HCT116 (cell line): ENCODE results near the gene ARHGAP29. TPM values are rescaled to one million over a fixed set of nuclear protein-coding genes. Genes with fewer than 3 reads are reported as not detected.

Experiments
- ATAC-seq: fragments of 200-7000 bp; cut with Tn5 transposase; 2 replicates; pipeline ENCODE4 v1.9.1; 2020; ENCODE audit warnings: mild to moderate bottlenecking, moderate library complexity
- BruUV-seq: library from RNA; stranded (reverse); fragments of 400-500 nt; replicated peaks from 2 replicates; lab custom pipeline; 2021; lab: Mats Ljungman, UMichigan
- CTCF ChIA-PET: fragments of 300-600 bp; sonication (Branson Sonifier 250); formaldehyde crosslinking; loops from one replicate; lab custom pipeline; 2021; ENCODE audit warnings: antibody characterized with exemption; lab: Charles Lee
- POLR2A ChIA-PET: fragments of 300-600, 350-600 bp; sonication (Branson Sonifier 250); formaldehyde crosslinking; loops from one replicate; lab custom pipeline; 2021; ENCODE audit warnings: antibody characterized with exemption; lab: Charles Lee
- RAD21 ChIA-PET, 2 experiments: fragments of 300-600 bp; sonication (Branson Sonifier 250); formaldehyde crosslinking; loops; one replicate each; lab custom pipeline; 2023; ENCODE audit warnings: low total read pairs in 2 of 2; ENCODE audit not compliant: uncharacterized antibody in 2 of 2, unreplicated experiment in 2 of 2, low non-redundant PET in 1 of 2; lab: Charles Lee
- DNase-seq: peaks from one replicate; pipeline ENCODE4 v3.0.0-alpha.2; 2010; ENCODE audit warnings: low read depth, low spot score
- H2AFZ ChIP-seq: fragments of 200-600 bp; shearing (Covaris generic), sonication (generic); 2 replicates; pipeline ENCODE4 v1.6.1; 2017; ENCODE audit warnings: low read depth, mixed run types, mixed read lengths, antibody characterized with exemption, low read length; ENCODE audit not compliant: poor library complexity, severe bottlenecking
- H3K27ac ChIP-seq: 2 replicates; pipeline ENCODE4 v1.5.1; 2012; ENCODE audit warnings: low read depth, low read length
- H3K27me3 ChIP-seq: fragments of 200-600 bp; sonication (generic); 2 replicates; pipeline ENCODE4 v1.6.1; 2016; ENCODE audit warnings: mixed run types, low read length, mixed read lengths; ENCODE audit not compliant: insufficient read depth
- H3K36me3 ChIP-seq, 2 experiments: fragments of 200-500 bp in 1 of 2; fragments of 200-600 bp in 1 of 2; sonication (Bioruptor generic) in 1 of 2; sonication (generic) in 1 of 2; 2 replicates each; pipeline versions ENCODE4 v1.5.1 to v1.6.1; 2014 to 2016; ENCODE audit warnings: low read length in 2 of 2, inconsistent platforms in 1 of 2, mixed read lengths in 1 of 2, mixed run types in 1 of 2; ENCODE audit not compliant: insufficient read depth in 2 of 2, control insufficient read depth in 1 of 2
- H3K4me1 ChIP-seq, 2 experiments: fragments of 200-600 bp in 1 of 2; sonication (generic) in 1 of 2; 2 replicates each; pipeline versions ENCODE4 v1.5.1 to v1.6.1; 2012 to 2017; ENCODE audit warnings: low read length in 2 of 2, inconsistent platforms in 1 of 2, mild to moderate bottlenecking in 1 of 2, mixed read lengths in 1 of 2, mixed run types in 1 of 2, moderate library complexity in 1 of 2; ENCODE audit not compliant: insufficient read depth in 2 of 2, control insufficient read depth in 1 of 2
- H3K4me2 ChIP-seq: fragments of 200-600 bp; sonication (generic); 2 replicates; pipeline ENCODE4 v1.6.1; 2017; ENCODE audit warnings: mixed run types, low read length, mixed read lengths
- H3K4me3 ChIP-seq, 2 experiments: fragments of 200-600 bp in 1 of 2; sonication (generic) in 1 of 2; replicated peaks in 1 of 2; 2 replicates each; pipeline ENCODE4 v1.5.1; 2011 to 2016; ENCODE audit warnings: low read length in 2 of 2, control low read depth in 1 of 2, low read depth in 1 of 2, mild to moderate bottlenecking in 1 of 2, mixed read lengths in 1 of 2, mixed run types in 1 of 2
- H3K79me2 ChIP-seq: fragments of 200-600 bp; sonication (generic); 2 replicates; pipeline ENCODE4 v1.6.1; 2017; ENCODE audit warnings: mild to moderate bottlenecking, mixed run types, low read length, moderate library complexity, mixed read lengths; ENCODE audit not compliant: insufficient read depth
- H3K9ac ChIP-seq: fragments of 200-600 bp; sonication (generic); 2 replicates; pipeline ENCODE4 v1.6.1; 2016; ENCODE audit warnings: low read length, mixed read lengths
- H3K9me2 ChIP-seq: fragments of 200-600 bp; sonication (generic), shearing (Covaris generic); 2 replicates; pipeline ENCODE4 v1.6.1; 2017; ENCODE audit warnings: mixed run types, mild to moderate bottlenecking, moderate library complexity; ENCODE audit not compliant: insufficient read depth
- H3K9me3 ChIP-seq, 2 experiments: fragments of 200-500 bp in 1 of 2; fragments of 200-600 bp in 1 of 2; sonication (Bioruptor generic) in 1 of 2; sonication (generic) in 1 of 2; 2 replicates each; pipeline ENCODE4 v1.6.1; 2014 to 2017; ENCODE audit warnings: low read length in 2 of 2, mixed read lengths in 2 of 2, inconsistent platforms in 1 of 2, low read depth in 1 of 2, mild to moderate bottlenecking in 1 of 2, mixed run types in 1 of 2, moderate library complexity in 1 of 2; ENCODE audit not compliant: control insufficient read depth in 1 of 2, insufficient read depth in 1 of 2
- H4K20me1 ChIP-seq: fragments of 200-600 bp; sonication (generic), shearing (Covaris generic); 2 replicates; pipeline ENCODE4 v1.6.1; 2017; ENCODE audit warnings: mixed run types, mild to moderate bottlenecking, moderate library complexity; ENCODE audit not compliant: insufficient read depth
- CEBPB ChIP-seq: IDR thresholded peaks from 2 replicates; pipeline ENCODE4 v1.6.1; 2012; ENCODE audit warnings: low read depth
- EGR1 ChIP-seq: IDR thresholded peaks from 2 replicates; pipeline ENCODE4 v1.6.1; 2012; ENCODE audit warnings: low read depth
- EZH2 ChIP-seq: fragments of 200-600 bp; sonication (generic); IDR thresholded peaks from 2 replicates; pipeline ENCODE4 v1.6.1; 2017; ENCODE audit warnings: antibody characterized with exemption, mixed run types
- MAX ChIP-seq: IDR thresholded peaks from 2 replicates; pipeline ENCODE4 v1.6.1; 2012
- POLR2A ChIP-seq: IDR thresholded peaks from 2 replicates; pipeline ENCODE4 v1.7.0; 2011; ENCODE audit warnings: borderline replicate concordance; ENCODE audit not compliant: insufficient read depth, insufficient read length; ENCODE audit errors: extremely low read depth
- RAD21 ChIP-seq: IDR thresholded peaks from 2 replicates; pipeline ENCODE4 v1.6.1; 2012; ENCODE audit warnings: low read depth, mild to moderate bottlenecking
- SP1 ChIP-seq: IDR thresholded peaks from 2 replicates; pipeline ENCODE4 v1.6.1; 2012; ENCODE audit warnings: low read depth
- TCF7L2 ChIP-seq: IDR thresholded peaks from 2 replicates; pipeline ENCODE4 v1.7.0; 2011; ENCODE audit warnings: borderline replicate concordance, inconsistent platforms; ENCODE audit not compliant: insufficient read depth, insufficient read length; ENCODE audit errors: extremely low read depth
- YY1 ChIP-seq: IDR thresholded peaks from 2 replicates; pipeline ENCODE4 v1.6.1; 2011; ENCODE audit warnings: low read length, low read depth, moderate library complexity, mild to moderate bottlenecking; ENCODE audit not compliant: insufficient replicate concordance; ENCODE audit errors: extremely low read depth
- ZFX ChIP-seq: fragments of 450-650 bp; IDR thresholded peaks from 2 replicates; pipeline ENCODE4 v1.6.1; 2017
- intact Hi-C: fragments of 100-400 bp; cut with micrococcal nuclease; formaldehyde crosslinking; loops from 2 replicates; pipeline ENCODE4 v1.10.0; 2022
- total RNA-seq: library from RNA; stranded (reverse); gene quantifications from one replicate; pipeline ENCODE4 v1.2.1, GENCODE V29; 2021; ENCODE audit not compliant: unreplicated experiment

Gene ARHGAP29
- total RNA-seq, 1 experiment from 2014 or later, result 128 TPM

GRCh38 chr1:94245747-94246438 is 8.5 kb upstream of the ARHGAP29 start:
- CTCF ChIA-PET, result no interaction called here

GRCh38 chr1:94244816-94245215 is 7.4 kb upstream of the ARHGAP29 start:
- peak overlapping the region; percentile 82 for H3K4me2 ChIP-seq
- H3K9me2 ChIP-seq, result no peaks in the 10 kb centered on the region; the same call in 1 of the 2 replicates
- no peaks in the 10 kb centered on the region for H3K27me3 ChIP-seq
- ChIA-PET CTCF (interaction anchor here (1.3 kb wide), 1 partner anchor 183 kb away, joined by 4 read pairs; no protein-coding TSS in a partner anchor), RAD21 (no interaction called here), POLR2A (interaction anchor here (1.2 to 1.7 kb wide), 2 partner anchors 55 to 73 kb away, joined by 3 to 7 read pairs; no protein-coding TSS in a partner anchor)
- peaks cover 50 to 81% of the 10 kb centered on the region in 2 experiments for H3K4me1 ChIP-seq
- H3K4me3 ChIP-seq, result peak overlapping the region; percentile 83
- ATAC-seq, result no peak
- peaks cover 75% of the 10 kb centered on the region for H3K79me2 ChIP-seq
- no peak overlapping the region for H2AFZ ChIP-seq
- intact Hi-C loops, result no loop called here
- H3K36me3 ChIP-seq, result 0 out of 4 replicates have a peak, but pooled peaks cover 0 to 5% of the 10 kb centered on the region in 2 experiments
- no peaks in the 10 kb centered on the region for H3K9me3 ChIP-seq
- TF ChIP-seq EZH2 (no peak), CEBPB (peak; percentile 51; the same call in 1 of the 2 replicates)
- no peak for DNase-seq
- H3K27ac ChIP-seq, result peak overlapping the region; percentile 92; the same call in 1 of the 2 replicates
- H4K20me1 ChIP-seq, result no peaks in the 10 kb centered on the region
- H3K9ac ChIP-seq, result peak overlapping the region; percentile 80
- no TSS peak for BruUV-seq

More at GRCh38 chr1:94245747-94246438, 8.5 kb upstream of the ARHGAP29 start:
- DNase-seq, result no peak
- H3K36me3 ChIP-seq, result 0 out of 4 replicates have a peak, but pooled peaks cover 0 to 5% of the 10 kb centered on the region in 2 experiments
- intact Hi-C loops, result loop anchor here (2.0 kb wide), 1 partner anchor 55 kb away; no protein-coding TSS in a partner anchor
- TF ChIP-seq POLR2A (peak; percentile 43), RAD21 (no peak), TCF7L2 (no peak), ZFX (no peak), SP1 (no peak), MAX (no peak), YY1 (no peak), EGR1 (no peak)
- TF ChIP-seq, all 23 proteins: peak for 1
- Histone ChIP-seq H3K9me2 (no peaks in the 10 kb centered on the region; the same call in 1 of the 2 replicates), H3K9me3 (no peaks in the 10 kb centered on the region), H3K27ac (peak overlapping the region; percentile 92), H3K4me1 (peaks cover 49 to 81% of the 10 kb centered on the region in 2 experiments), H3K4me3 (peak overlapping the region; percentile 83), H4K20me1 (no peaks in the 10 kb centered on the region), H3K9ac (peak overlapping the region; percentile 80), H3K79me2 (peaks cover 65% of the 10 kb centered on the region), H3K4me2 (peak overlapping the region; percentile 82), H2AFZ (no peak overlapping the region), H3K27me3 (no peaks in the 10 kb centered on the region)
- TSS peak; percentile 57 for BruUV-seq
- ChIA-PET RAD21 (no interaction called here), POLR2A (interaction anchor here (1.0 to 3.8 kb wide), 4 partner anchors 8 to 80 kb away, joined by 5 to 40 read pairs (median 20); partner anchors contain the start of gene ARHGAP29)
- ATAC-seq, result no peak
